AG10803 (cell line): ENCODE data around the gene PTTG1IP2.

Source experiments
- DNase-seq: peaks from one replicate; pipeline ENCODE4 v3.0.0; 2010; ENCODE audit warnings: low read depth
- H3K4me3 ChIP-seq: 2 replicates; pipeline ENCODE4 v1.5.1; 2011; ENCODE audit warnings: mild to moderate bottlenecking, low read length, control low read depth
- TF ChIP-seq, protein P1 (sequence below): conservative IDR thresholded peaks from 2 replicates; pipeline ENCODE4 v1.5.1; 2011; ENCODE audit warnings: mild to moderate bottlenecking, low read length, control low read depth, inconsistent platforms

Gene PTTG1IP2

DNA sequence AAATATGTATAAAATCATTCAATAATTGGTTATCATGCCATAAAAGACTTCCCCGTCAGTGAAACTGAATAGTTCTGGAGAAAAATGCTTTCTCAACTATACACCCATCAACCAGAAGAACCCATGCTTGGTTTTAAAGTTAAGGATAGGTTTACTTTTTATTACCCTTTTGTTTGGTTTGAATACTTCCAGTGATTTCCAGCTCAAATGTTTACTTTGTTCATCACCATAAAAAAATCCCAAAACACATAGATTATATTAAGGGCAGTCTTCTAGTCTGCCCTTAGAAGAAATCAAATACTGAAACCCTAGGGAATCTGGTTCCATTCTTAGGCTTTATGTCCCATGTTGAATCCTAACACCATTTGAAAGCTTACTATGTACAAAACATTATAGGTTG is 49.2 kb downstream of the PTTG1IP2 start:
- no peak overlapping the region for H3K4me3 ChIP-seq
- TF ChIP-seq, protein P1, sequence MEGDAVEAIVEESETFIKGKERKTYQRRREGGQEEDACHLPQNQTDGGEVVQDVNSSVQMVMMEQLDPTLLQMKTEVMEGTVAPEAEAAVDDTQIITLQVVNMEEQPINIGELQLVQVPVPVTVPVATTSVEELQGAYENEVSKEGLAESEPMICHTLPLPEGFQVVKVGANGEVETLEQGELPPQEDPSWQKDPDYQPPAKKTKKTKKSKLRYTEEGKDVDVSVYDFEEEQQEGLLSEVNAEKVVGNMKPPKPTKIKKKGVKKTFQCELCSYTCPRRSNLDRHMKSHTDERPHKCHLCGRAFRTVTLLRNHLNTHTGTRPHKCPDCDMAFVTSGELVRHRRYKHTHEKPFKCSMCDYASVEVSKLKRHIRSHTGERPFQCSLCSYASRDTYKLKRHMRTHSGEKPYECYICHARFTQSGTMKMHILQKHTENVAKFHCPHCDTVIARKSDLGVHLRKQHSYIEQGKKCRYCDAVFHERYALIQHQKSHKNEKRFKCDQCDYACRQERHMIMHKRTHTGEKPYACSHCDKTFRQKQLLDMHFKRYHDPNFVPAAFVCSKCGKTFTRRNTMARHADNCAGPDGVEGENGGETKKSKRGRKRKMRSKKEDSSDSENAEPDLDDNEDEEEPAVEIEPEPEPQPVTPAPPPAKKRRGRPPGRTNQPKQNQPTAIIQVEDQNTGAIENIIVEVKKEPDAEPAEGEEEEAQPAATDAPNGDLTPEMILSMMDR, result no peak
- no peak for DNase-seq

- DNase-seq, result peak; percentile 3
- TF ChIP-seq, protein P1, result peak; percentile 39
- no peak overlapping the region for H3K4me3 ChIP-seq
Measured at GRCh38 chr7:90520484-90520883, 51.0 kb downstream of the PTTG1IP2 start.

DNA sequence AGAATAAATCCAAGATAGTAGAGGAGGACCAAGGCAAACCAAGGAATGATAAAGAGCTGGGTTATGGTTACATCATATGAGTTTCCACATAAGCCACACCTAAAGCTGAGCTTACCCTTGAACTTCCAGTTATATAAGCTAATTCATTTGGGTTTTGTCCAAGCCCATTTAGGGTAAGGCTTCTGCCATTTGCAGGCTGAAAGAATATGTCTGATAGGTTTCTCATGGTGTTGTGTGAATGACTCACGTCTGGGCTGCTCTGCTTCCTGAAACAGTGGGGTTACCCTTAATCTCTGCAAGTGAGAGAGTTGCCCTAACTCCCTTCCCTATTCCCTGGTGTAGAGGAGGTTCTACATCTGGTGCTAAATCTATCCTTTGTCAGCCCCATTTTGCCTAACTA is 60.8 kb downstream of the PTTG1IP2 start:
- TF ChIP-seq, protein P1, result no peak
- no peak overlapping the region for H3K4me3 ChIP-seq
- peak; percentile 9 for DNase-seq

- H3K4me3 ChIP-seq, result no peak overlapping the region
- DNase-seq, result no peak
- TF ChIP-seq, protein P1, result no peak
Measured at GRCh38 chr7:90532231-90532929, 62.9 kb downstream of the PTTG1IP2 start.

DNA sequence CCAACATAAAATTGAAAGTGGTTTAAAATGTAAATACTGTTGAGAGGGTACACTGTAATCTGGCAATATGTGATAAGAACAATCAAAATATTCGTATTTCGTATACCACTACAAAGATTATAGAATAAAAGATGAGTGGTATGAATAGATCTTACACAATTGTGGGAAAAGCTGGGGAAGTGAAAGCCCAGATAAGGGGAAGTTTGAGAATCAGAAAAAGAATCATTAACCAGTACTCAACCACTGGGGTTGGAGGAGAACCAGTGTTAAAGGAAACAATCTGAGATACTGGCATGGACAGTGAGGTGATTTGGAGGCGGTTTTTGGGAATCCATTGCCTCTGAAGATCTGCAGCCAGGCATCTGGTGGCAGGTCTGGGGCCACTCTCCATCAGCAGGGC is 67.0 kb downstream of the PTTG1IP2 start:
- H3K4me3 ChIP-seq, result no peak overlapping the region
- no peak for DNase-seq
- TF ChIP-seq, protein P1, result no peak

GRCh38 chr7:90538405-90538804 is 69.0 kb downstream of the PTTG1IP2 start:
- no peak for DNase-seq
- TF ChIP-seq, protein P1, result no peak
- H3K4me3 ChIP-seq, result no peak overlapping the region

- no peak overlapping the region for H3K4me3 ChIP-seq
- TF ChIP-seq, protein P1, result no peak
- DNase-seq, result no peak
Measured at GRCh38 chr7:90540406-90540805, 71.0 kb downstream of the PTTG1IP2 start.
